CD4-positive, alpha-beta T cell treated with Interleukin-15 for 4 hours (primary cell): ENCODE data around the gene LAMTOR2.
"Not testable (repeated sequence)": the region's sequence is repeated elsewhere in the genome, so short reads cannot be mapped to it uniquely, and the experiment has no call there.

ENCODE experiments used
- DNase-seq: peaks from one replicate; pipeline ENCODE4 v3.0.0-alpha.2; 2020; ENCODE audit warnings: low spot score

The LAMTOR2 gene

GRCh38 chr1:156054500-156055280 is at the start of gene LAMTOR2:
Gene LAMTOR2 (plus strand): TSS chr1:156054782. CDS start chr1:156054890, 108 bp downstream.
- DNase-seq, result peak; percentile 95

GRCh38 chr1:156004843-156005584 is 49.6 kb upstream of the LAMTOR2 start:
- peak; percentile 32 for DNase-seq

GRCh38 chr1:156006666-156007376 is 47.8 kb upstream of the LAMTOR2 start:
- no peak for DNase-seq

DNA sequence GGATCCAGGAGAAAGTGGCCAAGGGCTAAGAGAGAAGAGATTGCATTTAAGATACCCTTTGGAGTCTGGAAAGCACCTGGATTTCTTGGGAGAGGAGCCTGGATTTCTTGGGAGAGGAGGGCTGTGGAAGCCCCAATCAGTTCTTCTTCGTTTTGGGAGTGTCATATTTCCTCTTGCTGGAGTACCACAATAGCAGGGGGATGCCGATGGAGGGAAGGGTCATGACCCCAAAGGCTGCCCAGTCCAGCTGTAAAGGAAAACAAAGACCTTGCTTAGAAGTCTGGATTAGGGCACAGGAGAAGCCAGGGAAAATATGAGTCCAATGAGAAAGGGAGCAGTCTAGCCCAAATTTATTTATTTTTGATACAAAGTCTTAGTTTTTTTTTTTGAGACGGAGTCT is 45.2 kb upstream of the LAMTOR2 start:
- no peak for DNase-seq

- DNase-seq, result no peak
Measured at GRCh38 chr1:156012051-156012817, 42.3 kb upstream of the LAMTOR2 start.

DNA sequence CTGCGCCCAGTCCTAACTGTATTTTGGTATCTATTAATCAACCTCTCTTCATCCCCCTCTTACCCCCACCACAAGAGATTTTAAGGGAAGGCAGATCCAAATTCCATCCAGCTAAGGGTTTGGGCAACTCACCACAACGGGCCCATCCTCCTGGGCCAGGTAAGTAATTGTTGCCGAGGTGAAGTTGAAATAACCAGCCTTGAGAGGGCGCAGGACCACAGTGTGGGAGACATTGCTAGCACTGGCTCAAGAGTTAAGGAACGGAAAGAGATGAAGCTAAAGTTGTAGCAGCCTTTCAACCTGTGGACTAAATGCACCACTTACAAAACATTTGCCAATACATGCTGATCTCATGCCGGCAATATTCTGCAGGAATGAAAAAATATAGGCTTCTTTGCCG is 39.8 kb upstream of the LAMTOR2 start:
- DNase-seq, result no peak

DNA sequence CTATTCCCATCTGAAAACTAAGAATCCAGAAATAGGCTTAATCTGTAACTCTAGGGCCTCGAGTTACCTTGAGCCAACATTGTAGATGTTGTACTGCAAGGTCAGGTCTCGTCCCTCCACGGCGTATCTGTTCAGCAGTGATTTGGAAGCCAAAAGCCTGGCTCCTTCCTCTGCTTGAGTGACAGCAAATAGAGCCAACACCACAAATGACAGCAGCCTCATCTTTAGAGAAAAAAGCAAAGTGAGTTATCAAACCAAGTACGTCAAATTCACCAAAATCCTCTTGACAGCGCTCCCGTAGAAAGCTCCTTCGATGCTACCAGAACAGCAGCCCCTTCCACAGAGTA is 34.7 kb upstream of the LAMTOR2 start:
- DNase-seq, result no peak

GRCh38 chr1:156020293-156021092 is 34.1 kb upstream of the LAMTOR2 start, which contains the start of gene SSR2:
Gene SSR2 (minus strand): TSS chr1:156020951. CDS start chr1:156020167, 784 bp downstream.
- DNase-seq, result peak; percentile 87

DNA sequence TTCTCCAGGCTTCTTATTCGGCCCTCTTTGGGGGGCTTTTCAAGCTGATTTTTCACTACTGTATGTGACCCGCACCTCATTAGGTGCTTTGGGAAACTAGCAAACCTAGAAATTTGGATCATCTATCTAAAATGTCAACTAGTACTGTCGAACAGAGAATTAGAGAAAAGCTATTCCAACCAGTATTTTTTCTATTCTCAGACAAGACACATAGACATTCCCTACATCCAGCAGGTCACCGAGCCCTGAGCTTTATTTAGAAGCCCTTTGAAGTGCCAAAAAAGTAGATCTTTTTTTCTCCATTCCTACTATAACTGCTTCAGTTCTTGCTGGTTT is 33.5 kb upstream of the LAMTOR2 start:
- no peak for DNase-seq

DNA sequence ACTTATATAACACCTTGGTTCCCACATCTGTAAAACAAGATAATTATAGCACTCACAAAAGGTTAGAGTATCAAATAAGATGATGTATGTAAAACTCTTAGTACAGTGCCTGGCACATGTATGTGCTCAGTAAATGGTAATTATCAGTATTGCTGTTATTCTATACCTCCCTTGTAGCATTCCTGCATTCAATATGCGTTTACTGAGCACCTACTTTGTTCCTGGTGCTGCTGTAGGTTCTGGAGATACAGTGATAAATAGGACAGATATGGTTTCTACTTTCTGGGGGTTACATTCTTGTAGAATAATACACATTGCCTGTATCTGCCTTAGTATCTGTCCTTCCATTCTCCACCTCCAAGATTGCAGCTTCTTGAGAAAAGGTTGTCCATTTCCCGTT is 32.6 kb upstream of the LAMTOR2 start:
- DNase-seq, result no peak

GRCh38 chr1:156024801-156025200 is 29.8 kb upstream of the LAMTOR2 start:
- DNase-seq, result no peak

DNA sequence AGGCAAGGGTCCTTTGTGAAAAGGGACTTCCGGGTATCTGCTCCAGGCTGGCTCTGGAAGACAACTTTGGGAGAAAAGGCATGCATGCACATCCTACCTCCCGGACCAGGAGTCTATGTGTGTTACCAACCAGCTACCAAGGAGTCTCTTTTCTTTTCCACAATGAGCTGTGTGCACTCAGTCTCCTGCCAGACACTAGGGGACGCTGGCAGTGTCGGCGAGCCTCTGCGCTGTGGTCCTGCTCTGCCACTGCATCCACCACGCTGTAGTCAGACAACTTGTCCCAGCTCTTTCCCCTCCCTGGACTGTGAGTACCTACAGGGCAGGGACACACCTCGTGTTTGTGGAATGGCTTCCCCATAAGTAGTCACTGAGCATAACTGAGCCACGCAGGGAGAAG is 28.7 kb upstream of the LAMTOR2 start:
- DNase-seq, result no peak

- DNase-seq, result no peak
Measured at GRCh38 chr1:156026588-156026987, 28.0 kb upstream of the LAMTOR2 start.

DNA sequence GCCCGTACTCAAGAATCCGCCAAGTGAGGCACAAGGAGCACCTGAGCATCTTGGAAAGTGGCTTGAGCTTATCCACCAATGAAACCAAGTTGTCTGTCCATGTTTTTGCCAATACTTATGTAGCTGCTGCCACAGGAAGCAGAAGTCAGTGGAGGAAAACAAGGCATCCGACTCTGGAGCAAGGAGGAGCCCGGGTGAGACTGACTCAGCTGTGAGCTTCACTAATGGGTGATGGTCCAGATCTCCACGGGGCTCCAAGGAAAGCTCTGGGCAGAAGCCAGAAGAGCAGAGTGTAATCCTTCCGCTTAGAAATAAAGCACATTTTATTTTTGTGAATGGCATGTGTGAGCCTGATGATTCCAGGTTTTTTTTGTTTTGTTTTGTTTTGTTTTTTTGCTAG is 21.6 kb upstream of the LAMTOR2 start:
- no peak for DNase-seq

DNA sequence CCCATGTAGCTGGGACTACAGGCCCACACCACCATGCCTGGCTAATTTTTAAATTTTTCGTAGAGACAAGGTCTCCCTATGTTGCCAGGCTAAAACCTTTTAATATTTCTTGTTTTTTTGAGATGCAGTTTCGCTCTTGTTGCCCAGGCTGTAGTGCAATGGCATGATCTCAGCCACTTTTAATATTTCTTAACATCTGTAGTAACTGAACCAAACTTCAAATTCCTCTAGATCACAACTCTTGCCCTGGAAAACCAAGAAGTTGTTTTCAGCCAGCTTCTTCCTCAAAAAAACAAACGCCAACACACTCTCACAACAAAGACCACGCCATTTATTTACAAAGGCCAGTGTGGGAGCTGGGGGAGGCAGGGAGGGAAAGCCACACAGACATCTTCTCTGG is 19.6 kb upstream of the LAMTOR2 start:
- not testable (repeated sequence) for DNase-seq

DNA sequence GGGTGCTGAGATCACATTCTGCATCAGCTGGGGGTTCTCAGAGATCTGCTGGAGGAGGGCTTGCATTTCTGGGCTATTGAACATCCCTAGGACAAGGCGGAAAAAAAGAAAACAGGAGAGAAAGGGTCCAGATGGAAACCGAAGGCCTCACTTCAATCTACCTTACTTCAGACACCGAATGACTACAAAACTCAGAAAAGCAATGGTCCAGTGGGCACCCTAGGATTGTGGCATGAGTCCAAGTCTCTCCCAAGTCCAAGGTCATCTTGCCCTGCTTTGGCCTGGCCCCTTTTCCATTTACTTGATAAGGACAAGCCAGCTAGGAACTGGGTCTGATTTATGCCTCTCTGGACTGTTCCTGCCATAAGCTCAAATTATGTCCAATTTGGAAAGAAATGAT is 11.8 kb upstream of the LAMTOR2 start:
- DNase-seq, result no peak

DNA sequence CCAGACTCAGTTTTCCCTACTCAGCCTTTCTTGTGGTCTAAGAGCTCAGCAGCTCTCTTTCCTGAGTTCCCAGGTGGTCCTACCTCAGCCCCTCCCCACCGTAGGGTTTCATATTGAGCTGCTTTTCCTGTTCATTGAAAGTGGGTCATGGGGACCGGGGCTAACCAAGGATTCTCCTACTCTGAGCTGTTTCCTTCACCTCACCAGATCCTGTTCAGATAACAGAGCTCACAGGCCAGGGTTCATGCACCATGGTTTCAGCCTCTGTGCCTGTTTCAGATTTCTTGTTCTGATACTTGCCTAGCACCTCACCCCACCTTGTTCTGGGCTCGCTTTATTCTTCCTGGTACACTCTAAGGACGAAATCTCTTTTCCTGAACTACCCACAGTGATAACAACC is 9.5 kb upstream of the LAMTOR2 start:
- no peak for DNase-seq

- no peak for DNase-seq
Measured at GRCh38 chr1:156048663-156049258, 5.8 kb upstream of the LAMTOR2 start.

- no peak for DNase-seq
Measured at GRCh38 chr1:156050376-156050775, 4.2 kb upstream of the LAMTOR2 start.

DNA sequence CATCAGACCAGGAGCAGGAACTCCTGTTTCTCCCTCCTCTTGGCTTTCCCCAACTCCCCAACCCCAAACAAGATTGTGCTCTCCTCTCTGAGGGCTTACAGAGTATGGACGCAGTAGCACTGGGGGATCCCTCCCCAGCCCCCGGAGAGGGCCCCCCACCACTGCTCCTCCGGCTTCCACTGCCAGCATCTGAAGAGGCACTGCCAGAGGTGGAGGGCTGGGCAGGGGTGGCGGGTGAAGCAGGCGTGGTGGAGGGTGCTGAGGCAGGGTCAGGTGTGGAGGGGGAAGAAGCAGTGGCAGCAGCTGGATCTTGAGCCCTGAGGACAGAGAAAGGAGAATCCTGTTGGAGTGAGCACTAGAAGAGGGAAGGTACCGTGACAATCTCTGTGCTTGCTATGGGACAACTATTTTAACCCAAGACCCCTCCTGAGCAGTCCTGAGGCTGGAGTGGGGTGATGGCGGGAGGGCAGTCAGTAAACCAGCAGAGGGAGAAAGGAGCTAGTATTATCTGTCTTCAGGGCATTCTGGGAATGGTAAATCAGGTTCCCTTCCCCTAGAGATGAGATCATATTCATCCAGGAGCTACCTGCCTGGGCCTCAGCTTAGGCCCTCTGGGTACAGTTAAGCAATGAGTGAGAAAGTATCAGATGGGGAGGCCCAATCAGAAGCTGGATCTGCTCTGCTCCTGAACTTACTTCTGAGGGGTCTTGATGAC is 3.4 kb upstream of the LAMTOR2 start:
- DNase-seq, result no peak
